ENCODE data around the gene UXS1. TPM values are rescaled to one million over a fixed set of nuclear protein-coding genes. Genes with fewer than 3 reads are reported as not detected.

The UXS1 gene
- total RNA-seq, 4 donors from 2014 or later, result 16.7 to 46.2 (median 34.9) TPM

- no peak for TF ChIP-seq POLR2A (IDR thresholded peaks at IDR 0.05)
- TF ChIP-seq CTCF (IDR thresholded peaks at IDR 0.05), result no peak
- DNase-seq (ENCODE audit: low spot score in 2 of 2), result no peak
- H3K4me3 ChIP-seq (ENCODE audit: low read depth, poor library complexity, severe bottlenecking), result no peak overlapping the region
- intact Hi-C loops (cut with DNase I; ENCODE audit: low total_unique reads), result no loop called here
- 91 to 100% methylated on average over 6 of the region's 6 CpGs for WGBS, 2 donors
Observed at GRCh38 chr2:106120432-106120831, 73.7 kb downstream of the UXS1 start.

- no peak overlapping the region for H3K4me3 ChIP-seq (ENCODE audit: low read depth, poor library complexity, severe bottlenecking)
- DNase-seq (ENCODE audit: low spot score in 2 of 2), result no peak
- TF ChIP-seq POLR2A (IDR thresholded peaks at IDR 0.05) (no peak), CTCF (IDR thresholded peaks at IDR 0.05) (no peak)
- intact Hi-C loops (cut with DNase I; ENCODE audit: low total_unique reads), result no loop called here
- WGBS, 2 donors, result 86% methylated on average over 6 of the region's 6 CpGs
Observed at GRCh38 chr2:106119074-106119473, 75.0 kb downstream of the UXS1 start.

- no peak for DNase-seq (ENCODE audit: low spot score in 2 of 2)
- TF ChIP-seq CTCF (IDR thresholded peaks at IDR 0.05) (no peak), POLR2A (IDR thresholded peaks at IDR 0.05) (no peak)
- H3K4me3 ChIP-seq (ENCODE audit: low read depth, poor library complexity, severe bottlenecking), result no peak overlapping the region
- 68 to 72% methylated on average over 9 of the region's 9 CpGs for WGBS, 2 donors
- intact Hi-C loops (cut with DNase I; ENCODE audit: low total_unique reads), result no loop called here
Observed at GRCh38 chr2:106117882-106118684, 76.0 kb downstream of the UXS1 start.

DNA sequence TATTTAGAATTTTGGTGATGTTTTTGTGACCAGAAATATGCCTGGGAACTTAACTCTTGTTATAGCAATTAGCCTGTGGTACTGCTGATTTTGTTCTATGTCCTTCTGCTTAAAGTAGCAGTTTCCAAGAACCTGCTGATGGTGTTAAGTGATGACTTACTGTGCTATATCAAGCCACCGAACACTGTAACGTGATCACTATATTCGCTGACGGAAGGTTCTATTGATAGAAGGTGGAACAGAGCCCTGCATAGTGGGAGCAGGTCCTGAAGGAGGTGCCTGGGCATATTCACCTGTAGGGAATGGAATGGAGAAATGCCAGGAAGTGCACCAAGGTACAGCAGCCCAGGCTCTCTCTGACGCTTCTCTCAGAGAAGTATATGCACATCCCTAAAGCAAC lies 76.8 kb downstream of the UXS1 start:
- DNase-seq (ENCODE audit: low spot score in 2 of 2), result no peak
- no peak overlapping the region for H3K4me3 ChIP-seq (ENCODE audit: low read depth, poor library complexity, severe bottlenecking)
- intact Hi-C loops (cut with DNase I; ENCODE audit: low total_unique reads), result no loop called here
- WGBS, 2 donors, result 71 to 86% methylated on average over 5 of the region's 5 CpGs
- TF ChIP-seq POLR2A (IDR thresholded peaks at IDR 0.05), result no peak
- no peak for TF ChIP-seq CTCF (IDR thresholded peaks at IDR 0.05)

DNA sequence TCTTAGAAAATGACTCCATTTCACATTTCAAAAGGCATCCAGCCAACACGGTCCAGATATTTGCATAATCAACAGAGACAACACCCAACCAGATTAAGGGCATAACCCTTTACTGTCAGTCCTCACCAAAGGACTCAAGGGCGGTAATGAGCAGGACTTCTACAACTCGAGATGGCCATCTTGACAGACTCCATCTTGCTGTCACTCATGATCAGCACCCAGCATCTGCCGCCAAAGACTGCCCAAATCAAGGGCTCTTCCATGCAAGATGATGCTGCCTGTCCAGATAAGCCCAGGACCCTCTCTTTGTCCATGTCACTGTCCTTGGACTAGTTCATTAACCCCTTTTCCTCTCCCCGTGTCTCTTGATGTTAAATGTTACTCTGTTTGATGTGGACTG lies 77.9 kb downstream of the UXS1 start:
- no peak for DNase-seq (ENCODE audit: low spot score in 2 of 2)
- intact Hi-C loops (cut with DNase I; ENCODE audit: low total_unique reads), result no loop called here
- H3K4me3 ChIP-seq (ENCODE audit: low read depth, poor library complexity, severe bottlenecking), result no peak overlapping the region
- TF ChIP-seq POLR2A (IDR thresholded peaks at IDR 0.05), result no peak
- no peak for TF ChIP-seq CTCF (IDR thresholded peaks at IDR 0.05)
- WGBS, 2 donors, result 58 to 84% methylated on average over 5 of the region's 5 CpGs

- intact Hi-C loops (cut with DNase I; ENCODE audit: low total_unique reads), result no loop called here
- TF ChIP-seq POLR2A (IDR thresholded peaks at IDR 0.05) (no peak), CTCF (IDR thresholded peaks at IDR 0.05) (no peak)
- DNase-seq (ENCODE audit: low spot score in 2 of 2), result no peak
- WGBS, 2 donors, result 85 to 88% methylated on average over 4 of the region's 4 CpGs
- no peak overlapping the region for H3K4me3 ChIP-seq (ENCODE audit: low read depth, poor library complexity, severe bottlenecking)
Observed at GRCh38 chr2:106115665-106116064, 78.4 kb downstream of the UXS1 start.
